HUES48 (cell line): ENCODE results near the gene EBI3.
A peak's percentile ranks its signal among the peaks of the same experiment; 100 is the strongest.
"Not testable (repeated sequence)": the region's sequence is repeated elsewhere in the genome, so short reads cannot be mapped to it uniquely, and the experiment has no call there.

Source experiments
- H3K27ac ChIP-seq: one replicate; pipeline ENCODE4 v1.7.0; 2013; ENCODE audit warnings: low read depth, low read length, inconsistent platforms
- H3K27me3 ChIP-seq: 2 replicates; pipeline ENCODE4 v1.6.1; 2013; ENCODE audit warnings: mild to moderate bottlenecking, low read length; ENCODE audit not compliant: control insufficient read depth, insufficient read depth
- H3K36me3 ChIP-seq: 2 replicates; pipeline ENCODE4 v1.6.1; 2013; ENCODE audit warnings: low read length; ENCODE audit not compliant: control insufficient read depth, insufficient read depth
- H3K4me1 ChIP-seq: 2 replicates; pipeline ENCODE4 v1.6.1; 2013; ENCODE audit warnings: mild to moderate bottlenecking, low read length; ENCODE audit not compliant: control insufficient read depth, insufficient read depth
- H3K4me3 ChIP-seq: 2 replicates; pipeline ENCODE4 v1.5.1; 2013; ENCODE audit warnings: mild to moderate bottlenecking, low read depth, low read length
- H3K9ac ChIP-seq: 2 replicates; pipeline ENCODE4 v1.6.1; 2013; ENCODE audit warnings: mild to moderate bottlenecking, low read depth, low read length, moderate library complexity
- H3K9me3 ChIP-seq: 2 replicates; pipeline ENCODE4 v1.6.1; 2013; ENCODE audit warnings: low read length; ENCODE audit not compliant: control insufficient read depth, insufficient read depth

EBI3 gene

GRCh38 chr19:4192537-4192936 is 36.8 kb upstream of the EBI3 start:
- H3K27me3 ChIP-seq, H3K36me3 ChIP-seq, H3K9me3 ChIP-seq, H3K27ac ChIP-seq, H3K9ac ChIP-seq, H3K4me1 ChIP-seq, H3K4me3 ChIP-seq: not testable (repeated sequence)

GRCh38 chr19:4194353-4194752 is 35.0 kb upstream of the EBI3 start:
- Histone ChIP-seq H3K27ac (no peak overlapping the region), H3K36me3 (no peaks in the 10 kb centered on the region)

GRCh38 chr19:4196009-4196408 is 33.3 kb upstream of the EBI3 start:
- Histone ChIP-seq H3K36me3 (no peaks in the 10 kb centered on the region), H3K4me3 (no peak overlapping the region), H3K9me3 (no peaks in the 10 kb centered on the region), H3K27me3 (peaks cover 13% of the 10 kb centered on the region), H3K9ac (no peak overlapping the region), H3K4me1 (peaks cover 5% of the 10 kb centered on the region; the same call in 1 of the 2 replicates), H3K27ac (no peak overlapping the region)

More at GRCh38 chr19:4194353-4194752, 35.0 kb upstream of the EBI3 start:
- peaks cover 12% of the 10 kb centered on the region for H3K27me3 ChIP-seq
- H3K9ac ChIP-seq, result no peak overlapping the region
- H3K4me1 ChIP-seq, result peaks cover 5% of the 10 kb centered on the region; the same call in 1 of the 2 replicates
- H3K4me3 ChIP-seq, result no peak overlapping the region
- H3K9me3 ChIP-seq, result no peaks in the 10 kb centered on the region

GRCh38 chr19:4196587-4197148 is 32.7 kb upstream of the EBI3 start:
- no peaks in the 10 kb centered on the region for H3K9me3 ChIP-seq
- H3K36me3 ChIP-seq, result no peaks in the 10 kb centered on the region
- peaks cover 13% of the 10 kb centered on the region for H3K27me3 ChIP-seq
- H3K4me3 ChIP-seq, result no peak overlapping the region
- H3K27ac ChIP-seq, result no peak overlapping the region
- no peak overlapping the region for H3K9ac ChIP-seq
- peaks cover 5% of the 10 kb centered on the region; the same call in 1 of the 2 replicates for H3K4me1 ChIP-seq

GRCh38 chr19:4197228-4197624 is 32.1 kb upstream of the EBI3 start:
- Histone ChIP-seq H3K4me1 (peaks cover 5% of the 10 kb centered on the region; the same call in 1 of the 2 replicates), H3K36me3 (no peaks in the 10 kb centered on the region), H3K4me3 (no peak overlapping the region), H3K27ac (no peak overlapping the region), H3K27me3 (peaks cover 13% of the 10 kb centered on the region), H3K9me3 (no peaks in the 10 kb centered on the region), H3K9ac (no peak overlapping the region)

GRCh38 chr19:4197625-4198466 is 31.5 kb upstream of the EBI3 start:
- H3K36me3 ChIP-seq, result no peaks in the 10 kb centered on the region
- H3K9ac ChIP-seq, result no peak overlapping the region
- H3K9me3 ChIP-seq, result no peaks in the 10 kb centered on the region
- H3K4me3 ChIP-seq, result peak overlapping the region; percentile 58; the same call in 1 of the 2 replicates
- H3K4me1 ChIP-seq, result peaks cover 5% of the 10 kb centered on the region; the same call in 1 of the 2 replicates
- H3K27ac ChIP-seq, result no peak overlapping the region
- H3K27me3 ChIP-seq, result peaks cover 13% of the 10 kb centered on the region

GRCh38 chr19:4198467-4199126 is 30.7 kb upstream of the EBI3 start:
- peaks cover 5% of the 10 kb centered on the region; the same call in 1 of the 2 replicates for H3K4me1 ChIP-seq
- H3K9ac ChIP-seq, result no peak overlapping the region
- no peak overlapping the region for H3K27ac ChIP-seq
- H3K9me3 ChIP-seq, result no peaks in the 10 kb centered on the region
- no peaks in the 10 kb centered on the region for H3K36me3 ChIP-seq
- peak overlapping the region; percentile 56 for H3K4me3 ChIP-seq
- peaks cover 13% of the 10 kb centered on the region for H3K27me3 ChIP-seq

- H3K4me3 ChIP-seq, result no peak overlapping the region
- peaks cover 13% of the 10 kb centered on the region for H3K27me3 ChIP-seq
- peaks cover 8% of the 10 kb centered on the region; the same call in 1 of the 2 replicates for H3K4me1 ChIP-seq
- H3K36me3 ChIP-seq, result no peaks in the 10 kb centered on the region
- no peak overlapping the region for H3K27ac ChIP-seq
- no peak overlapping the region for H3K9ac ChIP-seq
- no peaks in the 10 kb centered on the region for H3K9me3 ChIP-seq
Measured at GRCh38 chr19:4199699-4200293, 29.5 kb upstream of the EBI3 start.

GRCh38 chr19:4200940-4201542 is 28.3 kb upstream of the EBI3 start:
- H3K27ac ChIP-seq, result no peak overlapping the region
- no peak overlapping the region for H3K9ac ChIP-seq
- no peaks in the 10 kb centered on the region for H3K36me3 ChIP-seq
- peaks cover 8% of the 10 kb centered on the region; the same call in 1 of the 2 replicates for H3K4me1 ChIP-seq
- H3K4me3 ChIP-seq, result no peak overlapping the region
- peaks cover 13% of the 10 kb centered on the region for H3K27me3 ChIP-seq
- no peaks in the 10 kb centered on the region for H3K9me3 ChIP-seq

- H3K27ac ChIP-seq, result no peak overlapping the region
- no peaks in the 10 kb centered on the region for H3K9me3 ChIP-seq
- H3K36me3 ChIP-seq, result no peaks in the 10 kb centered on the region
- no peak overlapping the region for H3K9ac ChIP-seq
- H3K27me3 ChIP-seq, result peaks cover 13% of the 10 kb centered on the region
- H3K4me3 ChIP-seq, result no peak overlapping the region
- peaks cover 8% of the 10 kb centered on the region; the same call in 1 of the 2 replicates for H3K4me1 ChIP-seq
Measured at GRCh38 chr19:4201798-4202197, 27.5 kb upstream of the EBI3 start.
